HCT116 (cell line): ENCODE measurements around the gene CRLF1. TPM values are rescaled to one million over a fixed set of nuclear protein-coding genes. Genes with fewer than 3 reads are reported as not detected.

ENCODE experiments used
- ATAC-seq: fragments of 200-7000 bp; cut with Tn5 transposase; 2 replicates; pipeline ENCODE4 v1.9.1; 2020; ENCODE audit warnings: mild to moderate bottlenecking, moderate library complexity
- BruUV-seq: library from RNA; stranded (reverse); fragments of 400-500 nt; replicated peaks from 2 replicates; lab custom pipeline; 2021; lab: Mats Ljungman, UMichigan
- CTCF ChIA-PET: fragments of 300-600 bp; sonication (Branson Sonifier 250); formaldehyde crosslinking; loops from one replicate; lab custom pipeline; 2021; ENCODE audit warnings: antibody characterized with exemption; lab: Charles Lee
- POLR2A ChIA-PET: fragments of 300-600, 350-600 bp; sonication (Branson Sonifier 250); formaldehyde crosslinking; loops from one replicate; lab custom pipeline; 2021; ENCODE audit warnings: antibody characterized with exemption; lab: Charles Lee
- RAD21 ChIA-PET, 2 experiments: fragments of 300-600 bp; sonication (Branson Sonifier 250); formaldehyde crosslinking; loops; one replicate each; lab custom pipeline; 2023; ENCODE audit warnings: low total read pairs in 2 of 2; ENCODE audit not compliant: uncharacterized antibody in 2 of 2, unreplicated experiment in 2 of 2, low non-redundant PET in 1 of 2; lab: Charles Lee
- DNase-seq: peaks from one replicate; pipeline ENCODE4 v3.0.0-alpha.2; 2010; ENCODE audit warnings: low read depth, low spot score
- H2AFZ ChIP-seq: fragments of 200-600 bp; shearing (Covaris generic), sonication (generic); 2 replicates; pipeline ENCODE4 v1.6.1; 2017; ENCODE audit warnings: low read depth, mixed run types, mixed read lengths, antibody characterized with exemption, low read length; ENCODE audit not compliant: poor library complexity, severe bottlenecking
- H3K27ac ChIP-seq: 2 replicates; pipeline ENCODE4 v1.5.1; 2012; ENCODE audit warnings: low read depth, low read length
- H3K27me3 ChIP-seq: fragments of 200-600 bp; sonication (generic); 2 replicates; pipeline ENCODE4 v1.6.1; 2016; ENCODE audit warnings: mixed run types, low read length, mixed read lengths; ENCODE audit not compliant: insufficient read depth
- H3K36me3 ChIP-seq, 2 experiments: fragments of 200-500 bp in 1 of 2; fragments of 200-600 bp in 1 of 2; sonication (Bioruptor generic) in 1 of 2; sonication (generic) in 1 of 2; 2 replicates each; pipeline versions ENCODE4 v1.5.1 to v1.6.1; 2014 to 2016; ENCODE audit warnings: low read length in 2 of 2, inconsistent platforms in 1 of 2, mixed read lengths in 1 of 2, mixed run types in 1 of 2; ENCODE audit not compliant: insufficient read depth in 2 of 2, control insufficient read depth in 1 of 2
- H3K4me1 ChIP-seq, 2 experiments: fragments of 200-600 bp in 1 of 2; sonication (generic) in 1 of 2; 2 replicates each; pipeline versions ENCODE4 v1.5.1 to v1.6.1; 2012 to 2017; ENCODE audit warnings: low read length in 2 of 2, inconsistent platforms in 1 of 2, mild to moderate bottlenecking in 1 of 2, mixed read lengths in 1 of 2, mixed run types in 1 of 2, moderate library complexity in 1 of 2; ENCODE audit not compliant: insufficient read depth in 2 of 2, control insufficient read depth in 1 of 2
- H3K4me2 ChIP-seq: fragments of 200-600 bp; sonication (generic); 2 replicates; pipeline ENCODE4 v1.6.1; 2017; ENCODE audit warnings: mixed run types, low read length, mixed read lengths
- H3K4me3 ChIP-seq, 2 experiments: fragments of 200-600 bp in 1 of 2; sonication (generic) in 1 of 2; replicated peaks in 1 of 2; 2 replicates each; pipeline ENCODE4 v1.5.1; 2011 to 2016; ENCODE audit warnings: low read length in 2 of 2, control low read depth in 1 of 2, low read depth in 1 of 2, mild to moderate bottlenecking in 1 of 2, mixed read lengths in 1 of 2, mixed run types in 1 of 2
- H3K79me2 ChIP-seq: fragments of 200-600 bp; sonication (generic); 2 replicates; pipeline ENCODE4 v1.6.1; 2017; ENCODE audit warnings: mild to moderate bottlenecking, mixed run types, low read length, moderate library complexity, mixed read lengths; ENCODE audit not compliant: insufficient read depth
- H3K9ac ChIP-seq: fragments of 200-600 bp; sonication (generic); 2 replicates; pipeline ENCODE4 v1.6.1; 2016; ENCODE audit warnings: low read length, mixed read lengths
- H3K9me2 ChIP-seq: fragments of 200-600 bp; sonication (generic), shearing (Covaris generic); 2 replicates; pipeline ENCODE4 v1.6.1; 2017; ENCODE audit warnings: mixed run types, mild to moderate bottlenecking, moderate library complexity; ENCODE audit not compliant: insufficient read depth
- H3K9me3 ChIP-seq, 2 experiments: fragments of 200-500 bp in 1 of 2; fragments of 200-600 bp in 1 of 2; sonication (Bioruptor generic) in 1 of 2; sonication (generic) in 1 of 2; 2 replicates each; pipeline ENCODE4 v1.6.1; 2014 to 2017; ENCODE audit warnings: low read length in 2 of 2, mixed read lengths in 2 of 2, inconsistent platforms in 1 of 2, low read depth in 1 of 2, mild to moderate bottlenecking in 1 of 2, mixed run types in 1 of 2, moderate library complexity in 1 of 2; ENCODE audit not compliant: control insufficient read depth in 1 of 2, insufficient read depth in 1 of 2
- H4K20me1 ChIP-seq: fragments of 200-600 bp; sonication (generic), shearing (Covaris generic); 2 replicates; pipeline ENCODE4 v1.6.1; 2017; ENCODE audit warnings: mixed run types, mild to moderate bottlenecking, moderate library complexity; ENCODE audit not compliant: insufficient read depth
- ATF3 ChIP-seq: IDR thresholded peaks from 2 replicates; pipeline ENCODE4 v1.6.1; 2012
- CBX3 ChIP-seq: IDR thresholded peaks from 2 replicates; pipeline ENCODE4 v1.6.1; 2012; ENCODE audit warnings: low read depth
- CEBPB ChIP-seq: IDR thresholded peaks from 2 replicates; pipeline ENCODE4 v1.6.1; 2012; ENCODE audit warnings: low read depth
- CTCF ChIP-seq, 3 experiments: fragments of 200-600 bp in 1 of 3; sonication (generic) in 1 of 3; IDR thresholded peaks in 2 of 3; conservative IDR thresholded peaks in 1 of 3; 2 replicates each; pipeline ENCODE4 v1.5.1; 2012 to 2017; ENCODE audit warnings: low read depth in 2 of 3, low read length in 2 of 3, antibody characterized with exemption in 1 of 3, borderline replicate concordance in 1 of 3, control low read depth in 1 of 3, mild to moderate bottlenecking in 1 of 3, mixed read lengths in 1 of 3, mixed run types in 1 of 3, moderate library complexity in 1 of 3; ENCODE audit not compliant: insufficient read depth in 1 of 3
- EGR1 ChIP-seq: IDR thresholded peaks from 2 replicates; pipeline ENCODE4 v1.6.1; 2012; ENCODE audit warnings: low read depth
- ELF1 ChIP-seq: IDR thresholded peaks from 2 replicates; pipeline ENCODE4 v1.6.1; 2012; ENCODE audit warnings: low read depth, borderline replicate concordance
- EZH2 ChIP-seq: fragments of 200-600 bp; sonication (generic); IDR thresholded peaks from 2 replicates; pipeline ENCODE4 v1.6.1; 2017; ENCODE audit warnings: antibody characterized with exemption, mixed run types
- FOSL1 ChIP-seq: IDR thresholded peaks from 2 replicates; pipeline ENCODE4 v1.6.1; 2012; ENCODE audit warnings: low read depth
- JUND ChIP-seq: IDR thresholded peaks from 2 replicates; pipeline ENCODE4 v1.6.1; 2012
- POLR2AphosphoS5 ChIP-seq: IDR thresholded peaks from 2 replicates; pipeline ENCODE4 v1.6.1; 2011; ENCODE audit warnings: mild to moderate bottlenecking, low read depth, low read length, moderate library complexity
- SP1 ChIP-seq: IDR thresholded peaks from 2 replicates; pipeline ENCODE4 v1.6.1; 2012; ENCODE audit warnings: low read depth
- SRF ChIP-seq: IDR thresholded peaks from 2 replicates; pipeline ENCODE4 v1.6.1; 2012; ENCODE audit warnings: low read depth
- TCF7L2 ChIP-seq: IDR thresholded peaks from 2 replicates; pipeline ENCODE4 v1.7.0; 2011; ENCODE audit warnings: borderline replicate concordance, inconsistent platforms; ENCODE audit not compliant: insufficient read depth, insufficient read length; ENCODE audit errors: extremely low read depth
- ZBTB33 ChIP-seq: IDR thresholded peaks from 2 replicates; pipeline ENCODE4 v1.6.1; 2011; ENCODE audit warnings: mild to moderate bottlenecking, low read length, moderate library complexity; ENCODE audit not compliant: insufficient replicate concordance; ENCODE audit errors: extremely low read depth
- ZFX ChIP-seq: fragments of 450-650 bp; IDR thresholded peaks from 2 replicates; pipeline ENCODE4 v1.6.1; 2017
- ZNF274 ChIP-seq: fragments of 200-500 bp; sonication (Bioruptor generic); IDR thresholded peaks from 2 replicates; pipeline ENCODE4 v1.6.1; 2014; ENCODE audit warnings: mild to moderate bottlenecking, low read depth, low read length, inconsistent platforms
- intact Hi-C: fragments of 100-400 bp; cut with micrococcal nuclease; formaldehyde crosslinking; loops from 2 replicates; pipeline ENCODE4 v1.10.0; 2022
- total RNA-seq: library from RNA; stranded (reverse); gene quantifications from one replicate; pipeline ENCODE4 v1.2.1, GENCODE V29; 2021; ENCODE audit not compliant: unreplicated experiment

Gene CRLF1
- total RNA-seq, 1 experiment from 2014 or later, result 43.0 TPM

- no peaks in the 10 kb centered on the region for H3K27me3 ChIP-seq
- ChIA-PET POLR2A (no interaction called here), CTCF (no interaction called here), RAD21 (no interaction called here)
- no peak for TF ChIP-seq SP1
- no peak for TF ChIP-seq ELF1
- no peak for TF ChIP-seq ZBTB33
- TF ChIP-seq EZH2, result no peak
- TF ChIP-seq CEBPB, result no peak
- TF ChIP-seq TCF7L2, result no peak
- TF ChIP-seq POLR2AphosphoS5, result no peak
- TF ChIP-seq ZFX, result no peak
- TF ChIP-seq SRF, result no peak
- no peak for TF ChIP-seq CTCF (IDR thresholded peaks at IDR 0.05 in 2 of 3, conservative IDR thresholded peaks at IDR 0.05 in 1 of 3; ENCODE audit: borderline replicate concordance in 1 of 3, insufficient read depth in 1 of 3, low read depth in 2 of 3, low read length in 2 of 3)
- TF ChIP-seq EGR1, result no peak
- no peak for TF ChIP-seq ZNF274
- no peak for TF ChIP-seq CBX3
- no peak for TF ChIP-seq JUND
- TF ChIP-seq ATF3, result no peak
- no peak for TF ChIP-seq FOSL1
- H3K9me2 ChIP-seq, result no peaks in the 10 kb centered on the region
- H3K4me2 ChIP-seq, result no peak overlapping the region
- H2AFZ ChIP-seq, result no peak overlapping the region
- H3K9ac ChIP-seq, result no peak overlapping the region
- H3K36me3 ChIP-seq, result no peaks in the 10 kb centered on the region
- no peaks in the 10 kb centered on the region for H4K20me1 ChIP-seq
- H3K79me2 ChIP-seq, result no peaks in the 10 kb centered on the region
- ATAC-seq, result peak; percentile 70
- no TSS peak for BruUV-seq
- no peak overlapping the region for H3K4me3 ChIP-seq
- intact Hi-C loops, result loop anchor here (2.0 kb wide), 1 partner anchor 78 kb away; no protein-coding TSS in a partner anchor
- H3K27ac ChIP-seq, result no peak overlapping the region
- H3K9me3 ChIP-seq, result no peaks in the 10 kb centered on the region
- peaks cover 11 to 25% of the 10 kb centered on the region in 2 experiments; a peak in 3 of 4 replicates for H3K4me1 ChIP-seq
- peak; percentile 10 for DNase-seq
Measured at GRCh38 chr19:18596752-18597157, 9.8 kb downstream of the CRLF1 start.
